Cardiac fibroblast (primary cell): ENCODE data around the gene CFAP100.

Experiments used
- DNase-seq, 2 donors: peaks; one replicate each; pipeline versions ENCODE4 v3.0.0 to v3.0.0-alpha.2; 2010; ENCODE audit warnings: low read depth in 2 of 2
- H3K4me3 ChIP-seq, 2 donors: replicated peaks in 1 of 2; 1 replicate in 1 of 2; 2 replicates in 1 of 2; pipeline ENCODE4 v1.5.1; 2011; ENCODE audit warnings: low read depth in 2 of 2, low read length in 2 of 2, mild to moderate bottlenecking in 2 of 2, moderate library complexity in 1 of 2
- TF ChIP-seq, protein P1 (sequence below): IDR thresholded peaks from one replicate; pipeline ENCODE4 v1.5.1; 2011; ENCODE audit warnings: low read depth, mild to moderate bottlenecking, low read length, inconsistent platforms

Gene CFAP100

DNA sequence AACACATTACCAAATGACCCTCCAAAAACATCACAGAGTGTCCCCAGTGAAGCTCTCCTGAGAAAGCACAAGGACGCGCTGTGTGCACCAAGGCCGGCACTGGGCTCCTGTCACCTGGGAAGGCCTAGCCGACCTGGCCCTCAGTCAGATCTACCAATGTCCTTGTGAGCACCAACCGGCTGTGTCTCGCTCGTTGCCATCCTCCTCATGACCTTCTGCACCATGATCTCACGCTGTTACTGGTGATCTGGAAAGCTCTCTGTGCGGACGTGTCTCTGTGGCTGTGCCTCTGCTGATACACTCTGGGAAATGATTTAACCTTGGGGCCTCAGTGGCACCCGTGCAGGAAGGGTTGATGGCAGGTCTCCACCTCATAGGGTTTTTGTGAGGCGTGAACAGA, 56.8 kb downstream of the CFAP100 start:
- TF ChIP-seq, protein P1, sequence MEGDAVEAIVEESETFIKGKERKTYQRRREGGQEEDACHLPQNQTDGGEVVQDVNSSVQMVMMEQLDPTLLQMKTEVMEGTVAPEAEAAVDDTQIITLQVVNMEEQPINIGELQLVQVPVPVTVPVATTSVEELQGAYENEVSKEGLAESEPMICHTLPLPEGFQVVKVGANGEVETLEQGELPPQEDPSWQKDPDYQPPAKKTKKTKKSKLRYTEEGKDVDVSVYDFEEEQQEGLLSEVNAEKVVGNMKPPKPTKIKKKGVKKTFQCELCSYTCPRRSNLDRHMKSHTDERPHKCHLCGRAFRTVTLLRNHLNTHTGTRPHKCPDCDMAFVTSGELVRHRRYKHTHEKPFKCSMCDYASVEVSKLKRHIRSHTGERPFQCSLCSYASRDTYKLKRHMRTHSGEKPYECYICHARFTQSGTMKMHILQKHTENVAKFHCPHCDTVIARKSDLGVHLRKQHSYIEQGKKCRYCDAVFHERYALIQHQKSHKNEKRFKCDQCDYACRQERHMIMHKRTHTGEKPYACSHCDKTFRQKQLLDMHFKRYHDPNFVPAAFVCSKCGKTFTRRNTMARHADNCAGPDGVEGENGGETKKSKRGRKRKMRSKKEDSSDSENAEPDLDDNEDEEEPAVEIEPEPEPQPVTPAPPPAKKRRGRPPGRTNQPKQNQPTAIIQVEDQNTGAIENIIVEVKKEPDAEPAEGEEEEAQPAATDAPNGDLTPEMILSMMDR: no peak
- DNase-seq: no peak
- H3K4me3 ChIP-seq: no peak overlapping the region

DNA sequence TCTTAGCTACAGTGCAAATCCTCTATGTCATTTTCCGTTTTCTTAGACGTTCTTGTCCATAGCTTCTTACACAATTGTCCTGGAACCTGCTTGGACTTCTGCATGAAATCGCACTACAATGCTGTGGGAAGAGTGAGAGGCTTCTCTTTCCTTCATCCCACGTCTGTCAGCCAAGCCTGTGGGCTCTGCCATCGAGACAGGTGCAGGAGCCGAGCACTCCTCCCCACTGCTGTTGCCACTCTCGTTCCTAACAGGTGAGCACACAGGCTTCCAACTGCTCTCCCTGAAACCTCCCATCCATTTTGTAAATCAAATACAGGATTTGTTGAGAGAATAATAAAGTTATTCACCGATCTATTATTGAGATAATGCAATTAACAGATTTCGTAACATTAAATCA, 57.5 kb downstream of the CFAP100 start:
- TF ChIP-seq, protein P1: no peak
- no peak for DNase-seq

DNA sequence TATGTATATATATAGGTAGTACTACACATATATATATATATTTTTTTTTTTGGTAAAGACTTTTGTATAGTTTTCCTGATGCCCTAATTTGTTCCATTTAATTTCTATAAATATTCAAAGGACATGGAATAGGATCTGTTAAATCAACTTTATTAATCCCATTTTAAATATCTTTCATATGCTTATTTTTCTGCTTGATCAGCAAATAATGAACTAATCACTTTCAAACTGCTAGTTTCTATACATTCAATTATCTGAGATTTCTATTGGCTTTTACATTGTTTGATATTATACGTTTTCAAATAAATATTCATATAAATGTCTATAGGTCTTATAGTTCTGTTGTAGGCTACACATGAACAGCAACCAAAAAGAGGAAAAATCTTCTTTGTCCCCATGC, 59.3 kb downstream of the CFAP100 start:
- H3K4me3 ChIP-seq: no peak overlapping the region
- DNase-seq: no peak
- TF ChIP-seq, protein P1: no peak

More for the DNA sequence above, 57.5 kb downstream of the CFAP100 start:
- no peak overlapping the region for H3K4me3 ChIP-seq

DNA sequence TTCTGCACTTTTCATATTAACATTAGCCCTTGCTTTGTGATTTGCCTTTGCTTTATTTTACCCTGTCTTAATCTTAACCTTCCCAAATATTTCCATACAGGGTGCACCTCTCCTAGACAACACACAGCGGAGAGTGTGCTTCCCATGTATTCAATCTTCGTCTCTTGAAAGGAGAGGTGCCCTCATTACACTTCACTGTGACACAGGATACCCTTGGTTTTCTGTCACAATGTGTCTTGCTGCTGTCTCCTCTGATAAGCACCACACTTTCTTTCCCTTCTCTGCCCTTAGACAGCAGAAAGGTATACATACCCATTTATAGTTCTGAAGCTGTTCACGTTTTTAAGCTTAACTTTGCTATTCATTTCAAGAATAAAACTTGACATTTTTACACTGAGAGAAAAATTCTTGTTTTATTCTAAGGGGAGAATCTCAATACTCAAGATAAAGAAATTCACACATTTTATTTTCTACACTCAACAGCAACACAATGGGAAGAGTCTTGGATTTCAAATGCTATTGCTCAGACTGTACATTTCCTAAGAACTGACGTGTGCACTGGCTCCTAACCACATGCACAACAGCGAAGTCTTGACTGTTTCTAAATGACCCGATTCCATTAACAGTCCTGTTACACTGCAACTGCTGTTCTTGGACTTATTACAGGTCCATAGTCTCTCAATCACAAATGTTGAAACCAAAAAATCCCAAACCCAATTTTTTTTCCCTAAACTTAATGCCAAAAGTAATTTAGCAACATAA, 59.9 kb downstream of the CFAP100 start:
- TF ChIP-seq, protein P1: no peak
- no peak for DNase-seq

DNA sequence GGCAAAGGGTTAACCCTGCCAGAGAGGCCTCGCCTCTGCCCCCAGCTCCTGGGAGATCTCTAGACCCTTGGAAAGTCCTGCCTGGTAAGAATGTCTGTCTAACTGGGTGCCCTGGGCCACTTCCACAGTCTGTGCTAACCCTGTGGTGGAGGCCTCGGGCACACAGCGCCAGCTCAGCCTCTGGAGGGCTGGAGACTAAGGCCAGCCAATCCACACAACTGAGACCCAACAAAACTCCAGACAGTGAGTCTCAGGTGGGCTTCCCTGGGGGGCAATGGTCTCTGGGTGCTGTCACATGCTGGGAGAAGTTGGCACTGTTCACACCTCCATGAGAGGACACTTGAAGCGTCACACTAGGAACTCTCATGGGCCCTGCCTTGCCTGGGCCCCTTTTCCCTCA, 61.5 kb downstream of the CFAP100 start:
- no peak for DNase-seq
- TF ChIP-seq, protein P1: no peak
- H3K4me3 ChIP-seq: no peak overlapping the region

More for the DNA sequence above, 59.9 kb downstream of the CFAP100 start:
- H3K4me3 ChIP-seq: no peak overlapping the region

DNA sequence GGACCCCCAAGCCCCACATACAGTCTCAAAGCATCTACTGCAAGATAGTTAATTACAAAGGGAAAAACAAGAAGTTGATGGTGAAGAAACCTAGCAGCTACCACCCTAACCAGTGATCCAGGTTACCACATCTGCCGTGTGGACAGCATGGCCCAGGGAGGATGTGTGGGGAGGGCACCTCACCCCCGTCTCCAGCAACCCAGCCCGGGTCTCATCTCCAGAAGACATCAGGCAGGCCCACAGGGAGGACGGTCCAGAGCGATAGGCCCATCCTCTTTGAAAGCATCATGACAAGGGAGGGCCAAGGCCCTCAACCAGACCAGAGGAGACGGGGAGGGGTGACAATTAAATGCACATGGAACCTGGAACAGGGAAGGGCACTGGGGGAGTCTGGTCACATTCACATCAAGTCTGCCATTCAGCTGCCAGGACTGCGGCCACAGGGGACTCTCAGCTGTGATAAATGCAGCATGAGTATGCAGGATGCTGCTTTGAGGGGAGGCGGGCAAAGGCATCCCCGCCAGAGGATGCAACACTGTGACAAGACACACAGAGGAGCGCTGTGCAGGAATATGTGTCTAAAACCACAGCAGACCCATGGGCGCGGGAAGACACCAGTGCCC, 62.2 kb downstream of the CFAP100 start:
- no peak for DNase-seq
- H3K4me3 ChIP-seq: no peak overlapping the region
- TF ChIP-seq, protein P1: no peak
